Left lung (tissue), 10 donors: ENCODE data around the gene BAIAP2L2. TPM values are rescaled to one million over a fixed set of nuclear protein-coding genes. Genes with fewer than 3 reads are reported as not detected.

Experiments
- ATAC-seq: fragments of 200-7000 bp; cut with Tn5 transposase; one replicate; pipeline ENCODE4 v1.9.1; 2020; ENCODE audit warnings: moderate library complexity
- DNase-seq, 4 donors: peaks; one replicate each; pipeline ENCODE4 v3.0.0-alpha.2; 2013 to 2020
- H3K27ac ChIP-seq, 2 donors: fragments of 200-600 bp; sonication (generic) in 1 of 2; one replicate each; pipeline versions ENCODE4 v1.5.0 to v1.8.0; 2020 to 2021
- H3K27me3 ChIP-seq, 2 donors: fragments of 200-600 bp; sonication (generic) in 1 of 2; one replicate each; pipeline versions ENCODE4 v1.5.0 to v1.8.0; 2020 to 2021
- H3K36me3 ChIP-seq, 2 donors: fragments of 200-600 bp; sonication (generic) in 1 of 2; one replicate each; pipeline versions ENCODE4 v1.5.0 to v1.8.0; 2020 to 2021
- H3K4me1 ChIP-seq, 2 donors: fragments of 200-600 bp; one replicate each; pipeline ENCODE4 v1.8.0; 2021
- H3K4me3 ChIP-seq, 2 donors: fragments of 200-600 bp; sonication (generic) in 1 of 2; one replicate each; pipeline versions ENCODE4 v1.5.0 to v1.8.0; 2020 to 2021; ENCODE audit warnings: mild to moderate bottlenecking in 1 of 2
- H3K9me3 ChIP-seq, 2 donors: fragments of 200-600 bp; sonication (generic) in 1 of 2; one replicate each; pipeline versions ENCODE4 v1.5.0 to v1.8.0; 2020 to 2021
- intact Hi-C, 2 donors: fragments of 100-400 bp; cut with DNase I; formaldehyde crosslinking; loops; one replicate each; pipeline versions ENCODE4 v1.11.2 to v1.14.2; 2022
- polyA plus RNA-seq, 6 donors: library from polyadenylated mRNA; unstranded; fragments of 120-200 nt; gene quantifications; one replicate each; pipeline ENCODE4 v1.2.1, GENCODE V29; 2013; ENCODE audit not compliant: insufficient read length in 6 of 6
- total RNA-seq, 2 donors: library from RNA; stranded (reverse); fragmentation: NEBNext Ultra II Directional; extraction: Animal tissue kit (Norgen Biotek cat#: 25700); gene quantifications; one replicate each; pipeline ENCODE4 v1.2.1, GENCODE V29; 2021
- TF ChIP-seq, protein P1 (sequence below), 2 donors: fragments of 200-600 bp; sonication (generic) in 1 of 2; IDR thresholded peaks; one replicate each; pipeline versions ENCODE4 v1.5.0 to v1.8.0; 2021; ENCODE audit warnings: antibody characterized with exemption in 2 of 2
- donor health status: DM: no; HTN: yes; CAD: no.
- donor health status: DM: no; HTN: no; CAD: no.

The BAIAP2L2 gene
- total and polyA plus RNA-seq, 8 donors, result 0.34 to 1.5 (median 0.99) TPM

DNA sequence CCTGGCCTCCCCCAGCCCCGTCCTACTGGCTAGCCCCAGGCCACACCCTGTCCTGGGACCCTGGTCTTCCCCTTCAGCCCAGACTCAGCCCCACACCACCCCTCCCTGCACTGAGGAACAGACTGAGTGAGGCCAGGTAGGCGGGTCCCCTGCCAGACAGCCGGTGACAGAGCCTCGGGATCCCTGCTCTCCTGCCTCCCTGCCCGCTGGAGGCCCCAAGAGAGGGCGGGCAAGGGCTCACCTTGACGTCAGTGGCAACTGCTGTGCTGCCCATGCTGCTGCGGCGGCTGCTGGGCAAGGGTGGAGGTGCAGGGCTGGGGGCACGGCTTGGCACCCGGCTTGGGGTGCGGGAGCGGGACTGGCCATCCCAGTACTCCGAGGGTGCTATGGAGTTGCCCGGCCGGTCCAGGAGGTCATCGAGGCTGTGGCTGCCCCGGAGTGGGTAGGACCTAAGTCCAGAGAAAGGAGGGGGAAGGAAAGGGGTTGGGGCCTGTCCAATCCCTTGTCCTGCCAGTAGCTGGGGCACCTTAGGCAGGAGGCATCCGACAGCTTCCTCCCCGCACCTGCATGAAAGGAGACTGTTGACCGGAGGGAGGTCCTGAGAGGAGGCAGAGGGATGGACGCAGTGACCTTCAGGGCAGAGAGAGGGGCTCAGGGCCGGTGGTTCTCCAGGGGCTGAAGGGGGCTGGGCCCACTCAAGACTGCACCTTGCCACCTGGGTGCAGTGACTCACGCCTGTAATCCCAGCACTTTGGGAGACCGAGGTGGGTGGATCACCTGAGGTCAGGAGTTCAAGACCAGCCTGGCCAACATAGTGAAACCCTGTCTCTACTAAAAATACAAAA lies 24.3 kb downstream of the BAIAP2L2 start:
- H3K27me3 ChIP-seq, result peaks cover 24 to 57% of the 10 kb centered on the region in 2 donors
- H3K4me1 ChIP-seq, result peaks cover 11 to 27% of the 10 kb centered on the region in 2 donors
- H3K9me3 ChIP-seq, result no peaks in the 10 kb centered on the region
- H3K4me3 ChIP-seq, result no peak overlapping the region
- ATAC-seq, result no peak
- intact Hi-C loops, result no loop called here
- TF ChIP-seq, protein P1, sequence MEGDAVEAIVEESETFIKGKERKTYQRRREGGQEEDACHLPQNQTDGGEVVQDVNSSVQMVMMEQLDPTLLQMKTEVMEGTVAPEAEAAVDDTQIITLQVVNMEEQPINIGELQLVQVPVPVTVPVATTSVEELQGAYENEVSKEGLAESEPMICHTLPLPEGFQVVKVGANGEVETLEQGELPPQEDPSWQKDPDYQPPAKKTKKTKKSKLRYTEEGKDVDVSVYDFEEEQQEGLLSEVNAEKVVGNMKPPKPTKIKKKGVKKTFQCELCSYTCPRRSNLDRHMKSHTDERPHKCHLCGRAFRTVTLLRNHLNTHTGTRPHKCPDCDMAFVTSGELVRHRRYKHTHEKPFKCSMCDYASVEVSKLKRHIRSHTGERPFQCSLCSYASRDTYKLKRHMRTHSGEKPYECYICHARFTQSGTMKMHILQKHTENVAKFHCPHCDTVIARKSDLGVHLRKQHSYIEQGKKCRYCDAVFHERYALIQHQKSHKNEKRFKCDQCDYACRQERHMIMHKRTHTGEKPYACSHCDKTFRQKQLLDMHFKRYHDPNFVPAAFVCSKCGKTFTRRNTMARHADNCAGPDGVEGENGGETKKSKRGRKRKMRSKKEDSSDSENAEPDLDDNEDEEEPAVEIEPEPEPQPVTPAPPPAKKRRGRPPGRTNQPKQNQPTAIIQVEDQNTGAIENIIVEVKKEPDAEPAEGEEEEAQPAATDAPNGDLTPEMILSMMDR (IDR thresholded peaks at IDR 0.05), result no peak
- H3K27ac ChIP-seq, result no peak overlapping the region
- peak in 1 of 4 donors; percentile 78 for DNase-seq
- no peaks in the 10 kb centered on the region for H3K36me3 ChIP-seq

DNA sequence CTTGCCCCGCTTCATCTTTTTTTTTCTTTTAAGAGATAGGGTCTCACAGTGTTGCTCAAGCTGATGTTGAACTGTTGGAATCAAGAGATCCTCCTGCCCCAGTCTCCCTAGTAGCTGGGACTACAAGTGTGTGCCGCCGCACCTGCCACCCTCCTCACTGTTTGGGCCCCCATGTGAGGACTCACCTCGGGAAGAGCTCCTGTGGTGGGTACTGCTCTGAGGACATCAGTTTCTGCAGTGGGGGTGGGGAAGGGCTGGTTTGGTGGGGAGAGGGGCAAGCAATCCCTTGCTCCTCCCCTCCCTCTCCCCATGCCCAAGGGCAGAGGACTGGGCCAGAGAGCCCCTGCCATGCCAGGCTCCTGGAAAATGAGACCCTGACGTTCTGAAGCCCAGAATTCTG lies 25.0 kb downstream of the BAIAP2L2 start:
- H3K27ac ChIP-seq, result no peak overlapping the region
- peaks cover 15 to 34% of the 10 kb centered on the region in 2 donors for H3K4me1 ChIP-seq
- TF ChIP-seq, protein P1 (IDR thresholded peaks at IDR 0.05), result no peak
- intact Hi-C loops, result no loop called here
- DNase-seq (peak in 1 of 4 donors; percentile 25), ATAC-seq (no peak)
- no peaks in the 10 kb centered on the region for H3K36me3 ChIP-seq
- no peaks in the 10 kb centered on the region for H3K9me3 ChIP-seq
- no peak overlapping the region for H3K4me3 ChIP-seq
- H3K27me3 ChIP-seq, result peaks cover 28 to 65% of the 10 kb centered on the region in 2 donors

DNA sequence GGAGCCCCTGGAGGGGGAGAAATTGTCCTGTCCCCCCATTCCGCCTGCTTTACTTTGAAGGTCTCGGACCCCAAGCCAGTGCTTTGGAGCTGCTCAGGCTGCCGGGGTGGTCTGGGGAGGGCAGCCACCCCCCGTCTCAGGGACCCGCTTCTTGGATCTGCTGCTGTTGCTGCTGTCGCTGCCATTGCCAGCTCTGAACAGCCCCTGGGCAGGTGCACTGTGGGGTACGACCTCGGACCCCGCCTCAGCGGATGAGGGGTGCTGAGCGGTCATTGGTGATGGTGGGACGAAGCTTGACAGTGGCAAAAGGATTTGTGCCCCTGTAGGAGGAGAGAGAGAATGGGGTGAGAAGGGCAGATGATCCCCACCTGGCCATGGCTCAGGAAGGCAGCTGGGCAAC lies 25.4 kb downstream of the BAIAP2L2 start:
- DNase-seq, result peak in 1 of 4 donors; percentile 55
- intact Hi-C loops, result no loop called here
- Histone ChIP-seq H3K4me1 (peaks cover 15 to 37% of the 10 kb centered on the region in 2 donors), H3K27me3 (peaks cover 28 to 66% of the 10 kb centered on the region in 2 donors), H3K27ac (no peak overlapping the region), H3K36me3 (no peaks in the 10 kb centered on the region), H3K9me3 (no peaks in the 10 kb centered on the region), H3K4me3 (no peak overlapping the region)
- ATAC-seq, result no peak
- TF ChIP-seq, protein P1 (IDR thresholded peaks at IDR 0.05), result no peak

DNA sequence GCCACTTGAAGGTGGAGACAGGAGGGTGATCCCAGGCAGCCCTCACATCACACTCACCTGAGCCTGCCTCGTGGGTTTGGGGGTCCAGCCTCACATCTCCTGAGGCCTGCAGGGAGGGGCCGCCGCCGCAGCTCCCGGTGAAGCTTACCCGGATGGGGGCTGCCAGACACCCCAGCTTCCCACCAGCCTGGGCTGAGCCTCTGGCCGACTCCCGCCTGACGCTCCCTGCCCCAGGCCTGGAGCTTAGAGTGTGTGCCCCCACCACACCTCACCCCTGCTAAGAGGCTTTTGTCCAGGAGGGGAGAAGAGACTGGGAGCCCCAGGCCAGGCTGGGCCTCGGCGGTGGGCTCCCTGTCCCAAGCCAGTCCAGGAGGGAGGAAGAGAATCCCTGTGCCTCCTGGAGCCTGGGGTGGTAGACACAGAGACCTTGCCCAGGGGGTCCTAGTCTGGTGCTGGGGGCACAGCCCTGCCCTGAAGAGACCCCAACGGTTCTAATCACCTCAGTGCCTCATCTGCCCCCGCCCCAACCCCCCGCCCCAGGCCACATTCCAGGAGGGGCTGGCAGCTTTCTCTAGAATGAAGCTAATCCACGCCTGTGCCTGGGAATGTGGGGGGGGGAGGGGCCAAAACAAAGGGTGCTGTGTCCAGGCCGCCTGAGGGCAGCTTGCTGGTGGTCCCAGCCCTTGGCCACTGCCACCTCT lies 26.4 kb downstream of the BAIAP2L2 start, which contains the start of gene SLC16A8:
Gene SLC16A8 (minus strand): TSS at position 254 of the 701 bp plus-strand sequence. CDS start 1,311 bp downstream, outside the sequence.
- intact Hi-C loops, result no loop called here
- peaks cover 28 to 58% of the 10 kb centered on the region in 2 donors for H3K27me3 ChIP-seq
- TF ChIP-seq, protein P1 (IDR thresholded peaks at IDR 0.05), result no peak
- H3K4me3 ChIP-seq, result no peak within 1 kb of the TSS
- DNase-seq, result peak in 1 of 4 donors; percentile 61
- ATAC-seq, result no peak
- peaks cover 15 to 32% of the 10 kb centered on the region in 2 donors for H3K4me1 ChIP-seq
- H3K36me3 ChIP-seq, result no peaks in the 10 kb centered on the region
- H3K27ac ChIP-seq, result no peak within 1 kb of the TSS
- H3K9me3 ChIP-seq, result no peaks in the 10 kb centered on the region
